GM18508 (cell line): Measurements from ENCODE around the gene PCSK4.
"Not testable (repeated sequence)": the region's sequence is repeated elsewhere in the genome, so short reads cannot be mapped to it uniquely, and the experiment has no call there.

ENCODE experiments used
- ATAC-seq: cut with Tn5 transposase; IDR thresholded peaks from one replicate; pipeline ENCODE4 v1.9.1; 2021; ENCODE audit warnings: moderate number of reproducible peaks; ENCODE audit not compliant: insufficient read depth, unreplicated experiment

The PCSK4 gene

GRCh38 chr19:1505991-1506881 is 16.1 kb upstream of the PCSK4 start:
- no peak for ATAC-seq

DNA sequence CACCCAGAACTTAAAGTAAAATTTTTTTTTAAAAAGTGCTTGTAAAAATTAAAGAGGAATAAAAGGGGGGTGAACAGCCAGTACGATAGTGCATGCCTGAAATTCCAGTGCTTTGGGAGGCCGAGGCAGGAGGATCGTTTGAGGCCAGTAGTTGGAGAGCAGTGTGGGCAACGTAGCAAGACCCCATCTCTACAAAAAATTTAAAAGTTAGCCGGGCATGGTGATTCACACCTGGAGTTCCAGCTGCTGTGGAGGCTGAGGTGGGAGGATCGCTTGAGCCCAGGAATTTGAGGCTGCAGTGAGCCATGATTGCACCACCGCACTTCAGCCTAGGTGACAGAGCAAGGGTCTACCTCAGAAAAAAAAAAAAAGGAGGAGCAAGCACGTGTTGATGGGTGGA is 14.9 kb upstream of the PCSK4 start:
- ATAC-seq, result no peak

DNA sequence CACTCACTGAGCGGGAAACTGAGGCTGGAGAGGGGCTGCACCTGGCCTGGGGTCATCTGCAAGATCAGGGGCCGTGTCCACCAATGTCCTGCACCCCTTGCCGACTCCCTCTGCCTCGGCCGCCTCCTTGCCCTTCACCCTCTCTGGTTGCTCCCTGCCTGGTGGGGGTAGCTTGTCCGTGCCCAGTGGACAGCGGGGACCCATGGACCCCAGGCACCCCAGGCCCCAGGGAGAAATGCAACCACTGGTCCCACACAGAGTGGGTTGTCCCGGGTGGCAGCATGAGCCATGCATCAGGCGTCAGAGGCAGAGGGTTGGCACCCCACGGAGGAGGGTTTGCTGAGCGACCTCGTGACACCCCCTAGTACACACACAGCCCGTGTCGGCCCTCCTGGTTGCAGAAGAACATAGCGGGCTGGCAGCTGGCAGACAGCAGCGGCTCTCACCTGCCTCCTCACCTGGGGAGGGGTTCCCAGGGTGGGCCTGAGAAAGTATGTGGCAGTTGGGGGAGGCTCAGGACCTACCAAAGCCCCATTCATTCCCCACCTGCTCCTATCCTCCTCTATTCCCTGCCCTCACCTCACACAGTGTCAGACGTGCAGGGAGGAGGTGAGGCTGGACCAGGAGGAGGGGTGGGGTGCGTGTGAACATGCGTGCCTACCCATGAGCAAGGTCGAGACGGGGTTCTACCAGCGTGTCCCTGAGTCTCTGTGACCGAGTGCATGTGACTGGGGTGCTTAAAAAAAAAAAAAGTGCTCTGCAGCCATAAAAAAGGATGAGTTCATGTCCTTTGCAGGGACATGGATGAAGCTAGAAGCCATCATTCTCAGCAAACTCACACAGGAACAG is 14.0 kb upstream of the PCSK4 start:
- ATAC-seq, result no peak

- ATAC-seq, result no peak
These were observed 13.2 kb upstream of the PCSK4 start for GRCh38 chr19:1503089-1503924.

DNA sequence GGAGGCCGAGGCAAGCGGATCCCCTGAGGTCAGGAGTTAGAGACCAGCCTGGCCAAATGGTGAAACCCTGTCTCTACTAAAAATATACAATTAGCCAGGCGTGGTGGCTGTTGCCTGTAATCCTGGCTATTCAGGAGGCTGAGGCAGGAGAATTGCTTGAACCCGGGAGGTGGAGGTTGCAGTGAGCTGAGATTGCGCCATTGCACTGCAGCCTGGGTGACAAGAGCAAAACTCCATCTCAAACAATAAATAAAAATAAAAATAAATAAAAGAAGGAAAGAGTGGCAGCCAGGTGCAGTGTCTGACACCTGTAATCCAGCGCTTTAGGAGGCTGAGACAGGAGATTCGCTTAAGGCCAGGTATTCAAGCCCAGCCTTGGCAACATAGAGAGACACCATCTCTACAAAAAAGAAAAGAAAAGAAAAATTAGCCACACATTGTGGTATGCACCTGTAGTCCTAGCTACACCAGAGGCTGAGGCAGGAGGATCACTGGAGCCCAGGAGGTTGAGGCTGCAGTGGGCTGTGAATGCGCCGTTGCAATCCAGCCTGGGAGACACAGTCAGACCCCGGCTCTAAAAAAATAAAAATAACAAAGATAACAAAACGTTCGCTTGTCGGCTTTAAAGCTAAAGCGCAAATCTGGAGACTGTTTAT is 12.4 kb upstream of the PCSK4 start:
- ATAC-seq, result no peak

- no peak for ATAC-seq
These were observed 11.0 kb upstream of the PCSK4 start for GRCh38 chr19:1501200-1501595.

DNA sequence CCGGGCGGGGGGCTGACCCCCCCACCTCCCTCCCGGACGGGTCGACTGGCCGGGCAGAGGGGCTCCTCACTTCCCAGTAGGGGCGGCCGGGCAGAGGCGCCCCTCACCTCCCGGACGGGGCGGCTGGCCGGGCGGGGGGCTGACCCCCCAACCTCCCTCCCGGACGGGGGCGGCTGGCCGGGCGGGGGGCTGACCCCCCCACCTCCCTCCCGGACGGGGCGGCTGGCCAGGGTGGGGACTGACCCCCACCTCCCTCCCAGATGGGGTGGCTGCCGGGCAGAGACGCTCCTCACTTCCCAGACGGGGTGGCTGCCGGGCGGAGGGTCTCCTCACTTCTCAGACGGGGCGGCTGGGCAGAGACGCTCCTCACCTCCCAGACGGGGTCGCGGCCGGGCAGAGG is 9.1 kb upstream of the PCSK4 start:
- not testable (repeated sequence) for ATAC-seq

DNA sequence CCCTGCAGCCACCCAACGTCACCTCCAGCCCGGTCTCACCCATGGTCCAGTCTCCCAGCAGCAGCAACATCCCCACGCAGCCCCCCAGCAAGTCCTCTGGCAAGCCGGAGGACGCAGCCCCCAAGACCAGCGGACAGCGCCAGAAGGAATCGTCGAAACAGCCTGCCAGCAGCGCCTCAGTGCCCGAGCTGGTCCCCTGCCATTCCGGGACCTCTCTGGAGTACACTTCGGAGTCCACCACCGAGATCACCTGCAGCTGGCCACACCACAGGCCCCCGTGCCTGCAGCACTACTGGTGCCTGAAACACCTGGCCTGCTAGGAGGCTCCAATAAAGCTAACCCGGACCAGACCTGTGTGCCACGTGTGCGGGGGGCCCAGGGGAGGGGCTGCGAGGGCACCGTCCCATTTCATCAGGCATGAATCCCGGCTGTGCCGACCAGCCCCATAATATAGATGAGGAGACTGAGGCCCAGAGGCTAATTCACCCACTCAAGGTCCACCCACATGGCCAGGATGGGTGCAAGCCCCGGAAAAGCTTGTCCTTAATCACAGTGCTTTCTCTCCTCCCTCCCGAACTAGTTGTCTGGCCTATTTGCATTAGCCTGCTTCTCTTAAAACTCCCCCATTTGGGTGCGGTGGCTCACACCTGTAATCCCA is 7.6 kb upstream of the PCSK4 start:
- no peak for ATAC-seq

GRCh38 chr19:1496714-1497577 is 6.8 kb upstream of the PCSK4 start:
- ATAC-seq, result no peak

DNA sequence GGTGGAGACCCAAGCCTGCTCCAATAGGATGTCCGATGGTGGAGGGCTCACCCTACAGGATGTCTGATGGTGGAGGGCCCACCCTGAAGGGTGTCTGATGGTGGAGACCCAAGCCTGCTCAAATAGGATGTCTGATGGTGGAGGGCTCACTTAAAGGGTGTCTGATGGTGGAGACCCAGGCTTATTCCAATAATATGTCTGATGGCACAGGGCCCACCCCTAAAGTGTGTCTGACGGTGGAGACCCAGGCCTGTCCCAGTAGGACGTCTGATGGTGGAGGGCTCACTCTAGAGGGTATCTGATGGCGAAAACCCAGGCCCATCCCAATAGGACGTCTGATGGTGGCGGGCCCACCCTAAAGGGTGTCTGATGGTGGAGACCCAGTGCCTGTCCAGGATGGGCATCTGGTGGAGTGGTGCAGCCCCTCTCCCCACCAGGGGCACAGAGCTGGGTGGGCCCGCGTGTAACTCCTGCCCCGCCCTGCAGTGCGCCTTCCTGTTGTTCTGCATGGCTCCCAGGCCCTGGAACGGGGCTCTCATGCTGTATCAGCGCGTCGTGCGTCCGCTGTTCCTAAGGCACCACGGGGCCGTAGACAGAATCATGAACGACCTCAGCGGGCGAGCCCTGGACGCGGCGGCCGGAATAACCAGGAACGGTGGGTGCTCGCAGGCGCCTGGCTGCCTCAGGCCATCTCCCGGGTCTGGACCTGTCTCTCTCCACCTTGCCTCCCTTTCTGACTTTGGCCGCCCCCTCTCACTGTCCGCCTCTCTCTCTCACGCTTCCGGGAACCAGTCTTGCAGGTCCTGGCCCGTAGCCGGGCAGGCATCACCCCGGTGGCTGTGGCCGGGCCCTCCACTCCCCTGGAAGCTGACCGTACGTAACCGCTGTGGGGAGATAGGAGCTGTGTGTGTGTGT is 5.9 kb upstream of the PCSK4 start:
- ATAC-seq, result no peak

- no peak for ATAC-seq
These were observed 5.1 kb upstream of the PCSK4 start for GRCh38 chr19:1495051-1495798.

DNA sequence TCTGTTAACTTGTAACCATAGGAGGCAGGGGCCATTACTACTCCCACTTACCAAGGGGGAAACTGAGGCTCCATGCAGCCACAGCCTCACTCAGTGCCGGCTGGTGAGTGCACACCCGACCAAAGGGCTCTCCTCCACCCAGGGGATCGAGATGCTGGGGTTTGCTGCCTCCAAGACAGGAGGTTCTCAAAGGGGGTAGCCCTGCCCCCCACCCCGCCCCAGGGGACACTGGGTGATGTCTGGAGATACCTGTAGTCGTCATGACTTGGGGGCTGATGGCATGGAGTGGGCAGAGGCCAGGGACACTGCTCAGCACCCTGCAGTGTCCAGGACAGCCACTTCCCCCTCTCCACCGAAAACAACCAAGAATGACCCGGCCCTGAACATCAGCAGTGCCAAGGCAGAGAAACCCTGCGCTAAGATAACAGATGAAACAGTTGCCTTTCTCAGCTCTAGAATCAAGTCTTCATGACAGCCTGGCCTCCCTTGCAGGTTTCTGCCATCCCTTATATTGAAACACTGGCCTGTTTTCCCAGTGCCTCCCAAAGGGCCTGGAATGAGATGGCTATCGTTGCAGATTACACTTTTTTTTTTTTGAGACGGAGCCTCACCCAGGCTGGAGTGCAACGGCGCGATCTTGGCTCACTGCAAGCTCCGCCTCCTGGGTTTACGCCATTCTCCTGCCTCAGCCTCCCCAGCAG is 4.1 kb upstream of the PCSK4 start:
- no peak for ATAC-seq

DNA sequence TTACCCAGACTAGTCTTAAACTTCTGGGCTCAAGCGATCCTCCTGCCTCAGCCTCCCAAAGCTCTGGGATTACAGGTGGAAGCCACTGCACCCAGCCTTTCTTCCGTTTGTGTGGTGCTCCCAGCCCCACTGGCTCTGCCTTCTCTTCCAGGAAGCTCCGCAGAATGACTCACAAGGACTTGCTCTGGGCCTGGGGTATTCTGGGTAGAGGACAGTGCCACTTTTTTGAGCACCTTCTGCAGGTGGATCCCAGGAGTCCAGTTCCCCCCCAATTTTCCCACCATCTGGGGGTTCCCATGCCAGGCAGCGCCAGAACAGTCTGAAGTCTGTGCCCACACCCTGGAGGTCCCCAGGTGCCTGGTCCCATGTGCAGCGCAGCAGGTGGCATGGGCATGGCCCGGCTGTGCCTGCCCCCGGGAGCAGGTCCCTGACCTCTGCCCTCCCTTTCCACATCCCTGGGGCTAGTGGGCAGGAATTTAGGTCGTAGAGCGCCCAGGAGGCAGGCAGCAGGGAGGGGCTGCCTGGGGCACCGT is 2.4 kb upstream of the PCSK4 start:
- ATAC-seq, result no peak

- no peak for ATAC-seq
These were observed 1.7 kb upstream of the PCSK4 start for GRCh38 chr19:1491849-1492170.

- ATAC-seq, result no peak
These were observed 1.1 kb upstream of the PCSK4 start, which contains the start of gene REEP6 for GRCh38 chr19:1491114-1491848. REEP6 (plus strand) TSS chr19:1491181; CDS start chr19:1491270, 89 bp downstream.
